PFSK-1 (cell line): ENCODE measurements around the gene KRTAP3-2.

Experiments
- POLR2AphosphoS5 ChIP-seq: IDR thresholded peaks from 2 replicates; pipeline ENCODE4 v1.6.1; 2012; ENCODE audit warnings: low read depth, mild to moderate bottlenecking, control low read depth, low read length, moderate library complexity
- REST ChIP-seq, 2 experiments: IDR thresholded peaks; 2 replicates each; pipeline versions ENCODE4 v1.6.1 to v1.8.0; 2011 to 2012; ENCODE audit warnings: low read depth in 2 of 2, low read length in 2 of 2, control low read depth in 1 of 2, inconsistent platforms in 1 of 2, mild to moderate bottlenecking in 1 of 2, moderate library complexity in 1 of 2; ENCODE audit not compliant: insufficient read depth in 1 of 2
- TAF1 ChIP-seq: IDR thresholded peaks from 2 replicates; pipeline ENCODE4 v1.6.1; 2012; ENCODE audit warnings: low read length, control low read depth, borderline replicate concordance; ENCODE audit not compliant: insufficient read depth

DNA sequence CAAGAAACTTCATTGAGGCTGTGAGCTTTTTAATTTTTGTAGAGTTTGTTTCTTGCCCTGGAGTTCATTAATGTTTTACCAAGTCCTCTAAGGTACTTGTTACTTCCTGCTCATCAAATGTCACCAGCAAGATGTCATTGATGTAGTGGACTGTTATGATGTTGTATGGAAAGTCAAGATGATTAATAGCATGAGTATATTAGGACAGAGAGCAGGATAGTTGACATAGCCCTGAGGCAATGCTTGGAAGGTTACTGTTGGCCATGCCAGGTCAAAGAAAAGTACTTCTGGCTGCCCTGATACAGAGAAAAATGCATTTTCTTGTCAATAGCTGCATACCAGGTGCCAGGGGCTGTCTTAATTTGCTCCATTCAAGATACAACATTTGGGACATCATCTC, 20.6 kb upstream of the KRTAP3-2 start:
- no peak for TF ChIP-seq POLR2AphosphoS5
- no peak for TF ChIP-seq REST (IDR thresholded peaks at IDR 0.05; ENCODE audit: insufficient read depth in 1 of 2, low read depth in 2 of 2, low read length in 2 of 2)
- TF ChIP-seq TAF1: no peak
